BJ (cell line): ENCODE data around the gene KMT2A. TPM values are rescaled to one million over a fixed set of nuclear protein-coding genes. Genes with fewer than 3 reads are reported as not detected.

Experiments
- CTCF ChIA-PET: fragments of 350-600 bp; formaldehyde crosslinking; extraction: SDS; loops from one replicate; lab custom pipeline; 2021; ENCODE audit warnings: antibody characterized with exemption, inconsistent platforms; lab: Yijun Ruan, JAX
- POLR2A ChIA-PET: fragments of 300-600 bp; sonication (Branson Sonifier 250); formaldehyde crosslinking; extraction: SDS; loops from one replicate; lab custom pipeline; 2021; ENCODE audit warnings: antibody characterized with exemption; lab: Charles Lee
- DNase-seq: peaks from one replicate; pipeline ENCODE4 v3.0.0-alpha.2; 2011; ENCODE audit warnings: low read depth
- H3K27me3 ChIP-seq: 2 replicates; pipeline ENCODE4 v1.6.0; 2011; ENCODE audit warnings: low read length; ENCODE audit not compliant: control insufficient read depth, insufficient read depth
- H3K36me3 ChIP-seq: 2 replicates; pipeline ENCODE4 v1.5.1; 2011; ENCODE audit warnings: low read length; ENCODE audit not compliant: control insufficient read depth, insufficient read depth
- H3K4me3 ChIP-seq: 2 replicates; pipeline ENCODE4 v1.5.1; 2011; ENCODE audit warnings: low read depth, mild to moderate bottlenecking, control low read depth, low read length
- polyA plus RNA-seq: library from polyadenylated mRNA; depleted of rRNA; stranded (reverse); fragments of >200 nt; gene quantifications from 2 replicates; pipeline ENCODE4 v1.2.3, GENCODE V29; 2011; rRNA removed
- TF ChIP-seq, protein P1 (sequence below): IDR thresholded peaks from 2 replicates; pipeline ENCODE4 v1.5.1; 2011; ENCODE audit warnings: low read depth, mild to moderate bottlenecking, control low read depth, inconsistent platforms, low read length, moderate library complexity; ENCODE audit not compliant: insufficient read depth

KMT2A gene
- polyA plus RNA-seq, 1 experiment: 21.9 TPM

DNA sequence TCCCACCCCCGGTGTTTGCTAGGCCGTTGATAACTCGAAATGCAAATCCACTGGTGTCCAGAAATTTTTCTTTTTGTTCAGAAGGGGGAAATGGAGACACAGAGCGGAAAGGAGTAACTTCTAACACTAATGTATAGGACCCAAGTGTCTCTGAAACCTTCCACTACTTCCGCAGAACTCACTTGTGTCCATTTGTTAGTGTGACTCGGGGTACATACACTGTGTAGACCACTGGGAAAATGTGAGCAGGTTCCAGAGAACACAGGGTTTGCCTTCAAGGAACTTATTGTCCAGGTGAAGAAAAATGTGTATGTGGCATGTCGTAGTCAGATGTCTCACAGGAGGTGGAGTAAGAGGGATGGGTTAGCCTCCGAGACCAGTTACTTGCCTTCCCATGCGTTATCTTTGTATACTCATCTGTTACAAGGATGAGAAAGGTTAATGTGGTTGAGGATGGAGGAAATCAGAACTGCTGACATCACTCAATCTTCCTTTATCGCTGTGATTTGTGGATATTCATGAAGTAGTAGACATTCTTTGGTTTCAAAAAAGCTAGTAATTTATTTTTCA is 136.8 kb downstream of the KMT2A start:
- ChIA-PET POLR2A (no interaction called here), CTCF (interaction anchor here (0.7 to 1.1 kb wide), 5 partner anchors 34 to 70 kb away, joined by 3 to 5 read pairs (median 3); partner anchors contain the start of gene PHLDB1)
- Histone ChIP-seq H3K36me3 (no peaks in the 10 kb centered on the region), H3K4me3 (peak overlapping the region; percentile 99), H3K27me3 (no peaks in the 10 kb centered on the region)
- no peak for DNase-seq
- TF ChIP-seq, protein P1, sequence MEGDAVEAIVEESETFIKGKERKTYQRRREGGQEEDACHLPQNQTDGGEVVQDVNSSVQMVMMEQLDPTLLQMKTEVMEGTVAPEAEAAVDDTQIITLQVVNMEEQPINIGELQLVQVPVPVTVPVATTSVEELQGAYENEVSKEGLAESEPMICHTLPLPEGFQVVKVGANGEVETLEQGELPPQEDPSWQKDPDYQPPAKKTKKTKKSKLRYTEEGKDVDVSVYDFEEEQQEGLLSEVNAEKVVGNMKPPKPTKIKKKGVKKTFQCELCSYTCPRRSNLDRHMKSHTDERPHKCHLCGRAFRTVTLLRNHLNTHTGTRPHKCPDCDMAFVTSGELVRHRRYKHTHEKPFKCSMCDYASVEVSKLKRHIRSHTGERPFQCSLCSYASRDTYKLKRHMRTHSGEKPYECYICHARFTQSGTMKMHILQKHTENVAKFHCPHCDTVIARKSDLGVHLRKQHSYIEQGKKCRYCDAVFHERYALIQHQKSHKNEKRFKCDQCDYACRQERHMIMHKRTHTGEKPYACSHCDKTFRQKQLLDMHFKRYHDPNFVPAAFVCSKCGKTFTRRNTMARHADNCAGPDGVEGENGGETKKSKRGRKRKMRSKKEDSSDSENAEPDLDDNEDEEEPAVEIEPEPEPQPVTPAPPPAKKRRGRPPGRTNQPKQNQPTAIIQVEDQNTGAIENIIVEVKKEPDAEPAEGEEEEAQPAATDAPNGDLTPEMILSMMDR: no peak

DNA sequence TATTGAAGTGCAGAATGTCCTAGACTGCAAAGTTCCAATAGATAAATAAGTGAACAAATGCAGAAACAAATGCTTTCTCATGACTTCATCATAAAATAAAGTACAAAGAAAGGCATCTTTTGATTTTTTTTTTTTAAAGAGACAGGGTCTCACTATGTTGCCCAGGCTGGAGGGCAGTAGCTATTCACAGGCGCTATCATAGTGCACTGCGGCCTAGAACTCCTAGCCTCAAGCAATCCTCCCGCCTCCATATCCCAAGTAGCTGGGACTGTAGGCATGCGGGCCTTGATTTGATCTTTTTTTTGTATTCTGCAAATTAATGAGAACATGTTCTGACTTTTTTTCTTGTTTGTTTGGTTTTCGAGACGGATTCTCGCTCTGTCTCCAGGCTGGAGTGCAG is 138.3 kb downstream of the KMT2A start:
- Histone ChIP-seq H3K36me3 (no peaks in the 10 kb centered on the region), H3K27me3 (no peaks in the 10 kb centered on the region), H3K4me3 (peak overlapping the region; percentile 99)
- TF ChIP-seq, protein P1: no peak
- ChIA-PET CTCF (interaction anchor here (0.6 to 1.5 kb wide), 2 partner anchors 20 to 52 kb away, joined by 3 to 4 read pairs; no protein-coding TSS in a partner anchor), POLR2A (interaction anchor here (0.5 kb wide), 1 partner anchor 435 kb away, joined by 3 read pairs; no protein-coding TSS in a partner anchor)
- no peak for DNase-seq

Other genes starting within 250 kb of the KMT2A start
- gene JAML, start 211.5 kb upstream of the KMT2A start, polyA plus RNA-seq: not detected in 2 replicates
- gene MPZL3, start 184.1 kb upstream of the KMT2A start, polyA plus RNA-seq: 0.39 and 0.53 TPM in 2 replicates
- not detected in 2 replicates for gene MPZL2, start 172.2 kb upstream of the KMT2A start, polyA plus RNA-seq
- gene CD3E, start 131.8 kb upstream of the KMT2A start, polyA plus RNA-seq: not detected in 2 replicates
- not detected in 2 replicates for gene CD3D, start 93.8 kb upstream of the KMT2A start, polyA plus RNA-seq
- not detected in 2 replicates for gene CD3G, start 92.1 kb upstream of the KMT2A start, polyA plus RNA-seq
- 15.9 and 24.7 TPM in 2 replicates for gene UBE4A, start 76.9 kb upstream of the KMT2A start, polyA plus RNA-seq
- 170 and 266 TPM in 2 replicates for gene ATP5MG, start 34.9 kb upstream of the KMT2A start, polyA plus RNA-seq
- not detected in 2 replicates for gene TTC36, start 91.0 kb downstream of the KMT2A start, polyA plus RNA-seq
- 16.1 and 30.2 TPM in 2 replicates for gene TMEM25, start 94.7 kb downstream of the KMT2A start, polyA plus RNA-seq
- gene IFT46, start 129.4 kb downstream of the KMT2A start, polyA plus RNA-seq: 34.8 and 41.4 TPM in 2 replicates
- 206 and 286 TPM in 2 replicates for gene ARCN1, start 135.9 kb downstream of the KMT2A start, polyA plus RNA-seq
- gene PHLDB1, start 171.1 kb downstream of the KMT2A start, polyA plus RNA-seq: 51.1 and 74.7 TPM in 2 replicates
- not detected in 2 replicates for gene TREH, start 243.2 kb downstream of the KMT2A start, polyA plus RNA-seq